Sigmoid colon (tissue), 4 donors: ENCODE measurements around the gene RNF123.

Experiments used
- EP300 ChIP-seq, 4 donors: sonication (generic); formaldehyde crosslinking; IDR thresholded peaks; one replicate each; pipeline ENCODE4 v1.6.1; 2017; ENCODE audit warnings: antibody characterized with exemption in 4 of 4
- POLR2A ChIP-seq, 2 donors: fragments of 450-650 bp; IDR thresholded peaks; one replicate each; pipeline ENCODE4 v1.6.1; 2016; ENCODE audit warnings: antibody characterized with exemption in 2 of 2, mild to moderate bottlenecking in 2 of 2, moderate library complexity in 2 of 2
- POLR2AphosphoS5 ChIP-seq, 4 donors: sonication (generic); formaldehyde crosslinking; IDR thresholded peaks; one replicate each; pipeline ENCODE4 v1.6.1; 2017; ENCODE audit warnings: antibody characterized with exemption in 4 of 4
- TF ChIP-seq, protein P1 (sequence below), 4 experiments: fragments of 450-650 bp in 3 of 4; fragments of 200-600 bp in 1 of 4; IDR thresholded peaks; one replicate each; pipeline ENCODE4 v1.5.1; 2016 to 2019; ENCODE audit warnings: antibody characterized with exemption in 4 of 4, mild to moderate bottlenecking in 3 of 4, moderate library complexity in 2 of 4

DNA sequence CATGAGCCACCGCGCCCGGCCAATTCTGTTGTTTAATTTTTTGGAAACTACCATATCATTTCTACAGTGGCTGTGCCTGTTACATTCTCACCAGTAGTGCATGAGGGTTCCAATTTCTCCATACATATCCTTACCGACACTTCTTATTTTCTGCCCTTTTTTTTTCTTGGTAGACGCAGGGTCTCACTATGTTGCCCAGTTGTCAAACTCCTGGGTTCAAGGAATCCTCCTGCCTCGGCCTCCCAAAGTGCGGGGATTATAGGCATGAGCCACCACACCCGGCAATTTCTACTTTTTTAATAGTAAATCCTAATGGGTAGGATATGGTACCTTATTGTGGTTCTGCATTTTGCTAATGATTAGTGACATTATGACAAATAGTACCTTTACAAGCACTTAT lies 20.5 kb downstream of the RNF123 start:
- TF ChIP-seq, protein P1, sequence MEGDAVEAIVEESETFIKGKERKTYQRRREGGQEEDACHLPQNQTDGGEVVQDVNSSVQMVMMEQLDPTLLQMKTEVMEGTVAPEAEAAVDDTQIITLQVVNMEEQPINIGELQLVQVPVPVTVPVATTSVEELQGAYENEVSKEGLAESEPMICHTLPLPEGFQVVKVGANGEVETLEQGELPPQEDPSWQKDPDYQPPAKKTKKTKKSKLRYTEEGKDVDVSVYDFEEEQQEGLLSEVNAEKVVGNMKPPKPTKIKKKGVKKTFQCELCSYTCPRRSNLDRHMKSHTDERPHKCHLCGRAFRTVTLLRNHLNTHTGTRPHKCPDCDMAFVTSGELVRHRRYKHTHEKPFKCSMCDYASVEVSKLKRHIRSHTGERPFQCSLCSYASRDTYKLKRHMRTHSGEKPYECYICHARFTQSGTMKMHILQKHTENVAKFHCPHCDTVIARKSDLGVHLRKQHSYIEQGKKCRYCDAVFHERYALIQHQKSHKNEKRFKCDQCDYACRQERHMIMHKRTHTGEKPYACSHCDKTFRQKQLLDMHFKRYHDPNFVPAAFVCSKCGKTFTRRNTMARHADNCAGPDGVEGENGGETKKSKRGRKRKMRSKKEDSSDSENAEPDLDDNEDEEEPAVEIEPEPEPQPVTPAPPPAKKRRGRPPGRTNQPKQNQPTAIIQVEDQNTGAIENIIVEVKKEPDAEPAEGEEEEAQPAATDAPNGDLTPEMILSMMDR (IDR thresholded peaks at IDR 0.05): no peak
- TF ChIP-seq POLR2A (IDR thresholded peaks at IDR 0.05) (no peak), EP300 (IDR thresholded peaks at IDR 0.05) (no peak), POLR2AphosphoS5 (IDR thresholded peaks at IDR 0.05) (no peak)
